Pons (tissue), 1 donor: ENCODE results near the gene LRRC31.

ENCODE experiments used
- DNase-seq: peaks from one replicate; pipeline ENCODE4 v3.0.0-alpha.2; 2016; ENCODE audit warnings: low spot score

The LRRC31 gene

DNA sequence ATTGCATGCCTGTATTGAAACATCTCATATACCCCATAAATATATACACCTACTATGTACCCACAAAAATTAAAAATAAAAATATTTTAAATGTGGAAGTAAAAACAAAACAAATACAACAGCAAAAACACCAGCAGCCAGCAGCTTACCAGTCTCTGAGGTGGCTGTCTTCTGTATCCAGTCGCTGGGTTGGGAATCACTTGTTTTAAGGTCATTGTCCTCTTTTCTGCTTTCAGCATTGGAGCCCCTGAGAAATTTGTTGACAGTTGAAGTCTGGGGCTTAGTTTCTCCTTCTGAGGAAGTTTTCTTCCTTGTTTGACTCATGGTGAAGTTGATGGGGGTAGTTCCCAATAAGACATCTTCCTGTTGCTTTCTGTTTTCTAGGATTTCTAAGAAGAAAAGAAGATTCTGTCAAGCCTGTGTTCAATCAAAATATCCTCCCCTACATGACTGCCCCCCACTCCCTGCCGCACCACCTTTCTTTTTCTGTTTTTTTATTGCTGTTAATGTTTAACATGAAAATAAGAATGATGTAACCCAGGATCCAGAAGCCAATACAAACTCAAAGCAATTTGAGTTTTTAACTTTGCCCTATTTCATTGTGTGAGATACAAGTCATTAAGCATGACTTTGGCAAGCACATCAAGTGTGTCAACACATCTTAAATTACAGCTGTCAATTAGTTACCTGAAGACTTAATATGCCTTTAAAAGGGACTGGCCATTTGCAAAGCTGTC lies at the start of gene LRRC31:
Gene LRRC31 (minus strand): TSS at position 452 of the 737 bp plus-strand sequence. CDS start 128 bp downstream, at position 324.
- DNase-seq: no peak

DNA sequence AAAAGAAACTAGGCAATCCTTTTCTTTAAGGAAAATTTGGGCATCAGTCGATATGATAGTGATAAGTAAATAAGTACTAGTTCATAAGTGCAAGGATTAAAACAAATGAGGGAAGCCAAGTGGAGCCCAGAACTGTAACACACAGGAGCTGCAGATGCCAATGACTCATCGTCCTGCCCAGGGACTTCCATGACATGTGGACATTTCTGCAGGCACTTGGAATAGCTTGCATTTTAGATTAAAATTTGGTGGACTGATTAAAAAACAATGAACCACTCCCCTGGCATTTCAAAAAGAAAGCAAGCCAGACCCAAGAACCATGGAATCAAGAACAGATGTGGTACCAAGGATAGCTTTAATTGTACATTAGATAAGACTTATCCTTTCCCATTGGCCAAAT lies 44.6 kb upstream of the LRRC31 start:
- no peak for DNase-seq

DNA sequence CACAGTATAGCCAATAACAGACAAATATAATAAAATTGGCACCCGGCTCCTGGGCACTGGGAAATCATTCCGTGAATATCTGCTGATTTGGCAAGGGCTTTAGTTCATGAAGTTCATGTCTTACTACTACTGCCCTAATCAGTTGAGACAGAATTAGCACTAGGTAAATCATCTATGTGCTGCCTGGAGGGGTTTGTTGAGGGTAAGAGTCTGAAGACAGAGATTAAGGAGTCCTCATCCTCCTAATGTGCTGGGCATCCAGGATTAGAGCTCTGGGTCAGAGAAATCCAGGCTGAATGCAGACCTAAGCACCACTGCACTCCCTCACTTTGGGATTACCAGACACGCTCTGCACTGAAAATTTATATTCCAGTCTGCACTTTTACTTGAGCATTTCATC lies 43.6 kb upstream of the LRRC31 start:
- no peak for DNase-seq

DNA sequence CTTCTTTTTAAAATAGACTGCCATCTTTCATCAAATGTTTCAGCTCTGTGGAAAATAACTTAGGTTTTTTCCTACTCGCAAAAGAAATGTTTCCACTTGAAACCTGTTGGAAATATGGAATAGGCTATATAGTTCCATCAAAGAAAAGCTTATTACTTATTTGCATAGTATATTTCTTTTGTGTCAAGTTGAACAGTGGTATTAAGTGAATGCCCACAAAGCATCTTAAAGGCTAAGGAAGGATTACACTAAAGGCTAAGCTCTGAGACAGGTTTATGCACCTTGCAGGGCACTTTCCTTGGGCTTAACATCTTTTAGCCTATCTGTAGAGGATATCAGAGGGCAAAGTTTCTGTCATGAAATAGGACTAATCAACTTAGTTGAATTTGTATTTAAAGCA lies 41.5 kb upstream of the LRRC31 start, which contains the start of gene SAMD7:
Gene SAMD7 (plus strand): TSS at position 301 of the 400 bp plus-strand sequence. CDS start 7,927 bp downstream, outside the sequence.
- no peak for DNase-seq

DNA sequence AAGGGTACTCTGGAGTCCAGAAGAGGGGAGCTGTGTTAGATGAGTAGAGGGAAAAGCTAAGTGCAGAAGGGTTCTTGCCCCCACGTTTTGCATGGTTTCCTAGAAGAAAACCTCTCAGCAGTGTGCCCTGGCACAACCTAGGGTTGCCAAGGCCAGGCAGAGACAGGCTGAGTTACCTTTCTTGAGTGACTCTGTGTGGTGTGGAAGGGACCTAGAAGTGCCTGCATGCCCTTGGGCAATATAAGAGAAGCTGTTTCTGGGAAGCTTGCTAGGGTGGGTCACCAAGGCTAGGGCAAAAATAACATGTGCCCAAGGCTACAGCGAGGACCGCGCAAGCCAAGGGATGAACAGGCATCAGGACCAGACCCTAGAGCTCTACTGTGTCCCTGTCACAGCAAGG lies 38.2 kb upstream of the LRRC31 start:
- no peak for DNase-seq

DNA sequence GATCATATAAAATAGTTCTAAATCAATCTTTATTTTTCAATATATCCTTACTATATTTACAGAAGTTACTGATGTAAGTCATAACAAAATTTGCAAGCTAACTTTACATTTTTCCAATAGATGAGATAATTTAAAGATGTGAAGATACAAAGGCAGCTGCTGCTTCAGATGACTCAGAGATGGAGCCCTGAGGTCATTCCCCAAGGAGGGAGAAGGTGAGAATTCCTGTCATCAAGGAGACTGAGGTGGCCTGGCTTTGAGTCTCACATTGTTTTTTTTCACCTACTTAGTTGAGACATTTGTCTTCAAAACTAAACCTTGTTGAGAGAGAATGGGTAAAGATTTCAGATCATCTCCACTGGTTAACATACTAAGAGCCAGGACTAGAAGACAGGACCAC lies 37.7 kb upstream of the LRRC31 start:
- DNase-seq: no peak

DNA sequence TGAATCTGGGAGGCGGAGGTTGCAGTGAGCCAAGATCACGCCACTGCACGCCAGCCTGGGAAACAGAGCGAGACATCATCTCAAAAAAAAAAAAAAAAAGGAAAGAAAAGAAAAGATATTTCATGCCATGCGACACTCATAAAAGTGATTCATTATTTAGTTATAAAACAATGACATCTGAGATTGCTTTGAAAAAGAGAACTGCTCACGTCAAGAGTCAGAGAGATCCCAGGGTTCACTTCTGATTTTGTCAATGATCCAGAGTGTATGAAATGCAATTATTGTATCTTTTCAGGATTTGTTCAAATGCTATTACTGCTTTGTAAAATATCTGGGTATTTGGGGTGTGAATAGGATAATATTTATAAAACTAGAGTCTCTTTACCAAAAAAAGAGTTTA lies 35.7 kb upstream of the LRRC31 start:
- no peak for DNase-seq

DNA sequence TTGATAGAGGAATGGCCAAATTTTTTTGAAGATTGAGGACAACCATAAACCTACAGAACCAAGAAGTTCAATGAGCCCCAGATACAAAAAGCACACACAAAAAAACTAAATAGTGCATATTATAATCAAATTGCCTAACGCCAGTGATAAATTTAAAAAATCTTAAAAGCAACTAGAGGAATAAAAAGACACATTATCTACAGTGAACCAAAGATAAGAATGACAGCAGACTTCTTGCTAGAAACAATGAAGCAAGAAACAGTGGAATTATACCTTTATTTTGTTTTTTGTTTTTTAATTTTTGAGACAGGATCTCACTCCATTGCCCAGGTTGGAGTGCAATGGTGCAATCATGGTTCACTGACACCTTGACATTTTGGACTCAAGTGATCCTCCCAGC lies 31.7 kb upstream of the LRRC31 start:
- DNase-seq: no peak

DNA sequence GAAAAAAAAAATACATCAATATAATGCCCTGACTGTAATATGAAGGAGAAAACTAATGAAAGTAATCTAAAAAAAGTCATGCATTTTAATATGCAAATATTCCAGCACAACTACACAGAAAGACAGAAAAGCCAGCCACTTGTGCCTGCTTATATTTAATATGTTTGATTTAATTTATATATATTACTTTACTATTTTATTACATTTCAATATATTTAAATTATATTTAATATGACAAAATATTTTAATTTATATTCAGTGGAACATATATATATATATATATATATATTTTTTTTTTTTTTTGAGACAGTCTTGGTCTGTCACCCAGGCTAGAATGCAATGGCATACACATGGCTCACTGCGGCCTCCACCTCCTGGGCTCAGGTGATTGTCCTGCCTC lies 27.5 kb upstream of the LRRC31 start:
- DNase-seq: no peak

DNA sequence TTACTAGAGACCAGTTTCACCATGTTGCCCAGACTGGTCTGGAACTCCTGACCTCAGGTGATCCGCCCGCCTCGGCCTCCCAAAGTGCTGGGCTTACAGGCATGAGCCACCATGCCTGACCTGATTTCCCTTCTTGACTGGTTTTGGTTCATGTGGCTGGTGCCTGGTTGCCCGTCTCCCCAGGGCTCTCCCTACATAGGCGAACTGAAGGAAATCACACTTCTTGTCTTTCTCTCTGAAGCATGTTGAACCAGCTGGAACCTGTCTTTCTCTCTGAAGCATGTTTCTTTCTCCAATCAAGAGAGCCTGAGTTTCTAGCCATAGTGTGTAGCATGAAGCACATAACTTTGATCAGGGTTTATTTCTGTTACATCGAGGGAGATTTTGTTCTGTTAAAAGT lies 25.3 kb upstream of the LRRC31 start:
- no peak for DNase-seq

DNA sequence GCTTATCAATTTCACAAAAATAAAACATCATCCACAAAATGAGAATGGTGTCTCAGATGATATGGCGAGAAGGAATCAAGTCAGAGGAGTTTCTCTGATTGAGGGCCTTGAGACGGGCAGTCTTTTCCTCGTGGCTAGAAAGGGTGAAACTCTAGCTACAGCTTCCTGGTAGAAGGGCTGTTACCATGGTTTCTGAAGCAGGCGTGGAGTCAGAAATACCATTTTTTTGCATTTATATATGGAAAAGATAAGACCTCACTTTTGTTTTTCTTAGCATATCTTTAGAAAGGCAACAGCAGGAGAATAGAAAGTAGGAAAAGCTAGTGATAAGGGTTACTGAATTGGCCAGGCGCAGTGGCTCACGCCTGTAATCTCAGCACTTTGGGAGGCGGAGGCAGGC lies 24.4 kb upstream of the LRRC31 start:
- DNase-seq: no peak

DNA sequence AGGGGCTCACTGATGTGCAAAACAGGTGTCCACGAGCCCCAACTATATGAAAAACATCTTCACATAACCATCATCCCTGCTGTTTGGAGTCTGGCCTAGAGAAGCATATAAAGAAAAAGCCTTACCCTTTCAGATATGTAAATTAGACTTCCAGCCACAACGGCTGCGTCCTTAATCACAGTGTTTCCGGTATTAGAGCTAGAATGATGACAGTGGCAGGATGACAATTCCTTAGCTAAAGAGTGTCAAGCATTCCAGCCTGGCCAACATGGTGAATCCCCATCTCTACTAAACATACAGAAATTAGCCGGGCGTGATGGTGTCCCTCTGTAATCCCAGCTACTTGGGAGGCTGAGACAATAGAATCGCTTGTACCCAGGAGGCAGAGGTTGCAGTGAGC lies 22.2 kb upstream of the LRRC31 start:
- no peak for DNase-seq

DNA sequence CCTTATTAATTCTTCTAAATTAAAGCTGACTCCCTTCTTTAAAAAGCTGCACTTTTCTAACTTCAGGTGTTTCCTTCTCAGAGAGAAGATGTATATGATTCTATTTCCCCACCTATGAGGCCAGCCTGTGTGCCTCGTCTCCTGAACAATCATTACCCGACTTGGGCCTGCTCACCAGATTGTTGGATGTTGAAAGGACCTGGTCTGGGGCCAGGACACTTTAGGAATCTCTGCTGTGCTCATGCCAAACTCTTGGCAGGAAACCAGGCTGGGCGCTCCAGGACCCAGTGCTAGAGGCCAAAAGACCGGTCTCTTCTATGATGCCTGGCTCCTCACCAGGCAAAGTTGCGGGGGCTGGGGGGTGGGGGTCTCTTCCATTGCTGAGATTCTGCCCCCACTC lies 16.9 kb upstream of the LRRC31 start:
- peak; percentile 64 for DNase-seq

DNA sequence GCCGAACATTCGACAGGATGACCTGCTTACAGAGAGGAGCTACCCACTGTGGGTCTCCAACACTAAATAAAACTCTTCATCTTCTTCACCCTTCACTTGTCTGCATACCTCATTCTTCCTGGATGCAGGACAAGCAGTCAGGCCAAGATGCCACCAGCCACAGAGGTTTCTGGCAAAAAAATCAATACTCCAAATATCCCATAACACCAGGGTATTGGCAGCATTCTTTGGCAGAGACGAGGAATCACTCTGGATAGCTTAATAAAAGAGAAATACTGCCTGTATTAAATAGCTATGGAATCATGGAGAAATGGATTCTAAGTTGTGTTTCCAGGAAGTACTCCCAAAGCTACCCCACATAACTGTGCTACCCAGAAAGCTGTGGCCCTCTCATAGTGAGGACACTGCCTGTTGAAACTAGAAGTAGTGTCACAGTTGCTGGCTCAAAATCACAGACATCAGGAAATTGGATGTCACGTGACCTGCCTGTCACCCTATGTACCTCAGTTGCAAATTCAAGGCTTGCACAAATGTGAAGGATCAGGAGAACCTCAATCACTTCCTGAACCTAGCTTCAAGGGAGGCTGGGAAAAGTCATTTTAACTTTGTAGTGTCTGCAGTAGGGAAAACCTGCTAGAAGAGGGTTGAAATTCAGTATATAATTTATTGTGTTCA lies 11.0 kb upstream of the LRRC31 start:
- no peak for DNase-seq

DNA sequence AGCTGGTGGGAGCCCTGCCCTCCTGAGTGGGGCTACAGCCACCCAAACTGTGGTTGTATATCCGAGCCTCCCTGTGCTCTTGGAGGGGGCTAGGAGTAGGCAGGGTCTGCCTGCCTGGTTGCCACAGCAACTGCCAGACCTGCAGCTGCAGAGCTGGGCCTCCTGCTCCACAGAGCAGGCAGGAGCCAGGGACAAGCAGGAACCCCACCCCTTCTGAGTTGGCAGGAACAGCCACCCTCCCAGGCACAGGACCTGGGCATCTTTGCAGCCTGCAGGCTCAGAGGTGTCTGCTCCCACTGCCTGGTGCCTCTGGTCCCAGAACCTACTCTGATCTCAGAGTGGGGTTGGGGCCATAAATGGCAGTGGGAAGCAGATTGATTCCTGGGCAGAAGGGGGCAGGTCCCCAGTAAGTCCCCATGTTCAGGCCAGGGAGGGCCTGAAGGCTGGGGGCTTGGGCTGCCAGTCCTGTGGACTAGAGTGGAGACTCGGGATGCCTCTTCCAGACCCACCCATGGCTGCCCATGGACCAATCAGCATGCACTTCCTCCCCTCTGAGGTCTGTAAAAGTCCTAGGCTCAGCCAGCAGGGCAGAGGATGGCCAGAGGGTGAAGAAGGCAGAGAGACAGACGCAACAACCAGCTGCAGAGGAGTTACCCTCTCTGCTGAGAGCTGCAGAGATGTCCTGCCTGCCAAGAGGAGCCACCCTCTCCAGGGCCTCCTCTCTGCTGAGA lies 10.3 kb upstream of the LRRC31 start:
- no peak for DNase-seq

DNA sequence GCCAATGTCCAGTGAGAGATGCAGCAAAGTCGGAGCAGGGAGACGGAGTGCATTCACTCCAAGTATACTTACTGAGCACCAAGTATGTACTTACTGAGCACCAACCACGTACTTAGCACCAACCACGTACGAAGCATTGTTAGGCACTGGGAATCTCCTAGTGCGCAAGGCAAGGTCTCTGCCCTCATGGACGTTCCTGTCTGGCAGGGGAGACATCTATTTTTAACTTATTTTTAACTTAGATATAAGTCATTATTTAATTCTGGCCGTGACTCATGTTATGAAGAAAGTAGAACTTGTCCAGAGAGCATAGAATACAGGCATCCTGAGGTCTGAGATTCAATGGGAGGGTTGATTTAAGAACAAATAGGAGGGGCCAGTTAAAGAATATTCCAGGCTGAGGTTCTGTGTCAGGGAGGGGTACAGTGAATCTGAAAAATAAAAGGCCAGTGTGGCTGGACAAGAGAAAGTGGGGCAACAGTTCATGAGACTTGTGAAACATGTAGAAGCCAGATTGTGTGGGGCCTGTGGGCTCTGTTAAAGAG lies 9.3 kb upstream of the LRRC31 start:
- DNase-seq: no peak

DNA sequence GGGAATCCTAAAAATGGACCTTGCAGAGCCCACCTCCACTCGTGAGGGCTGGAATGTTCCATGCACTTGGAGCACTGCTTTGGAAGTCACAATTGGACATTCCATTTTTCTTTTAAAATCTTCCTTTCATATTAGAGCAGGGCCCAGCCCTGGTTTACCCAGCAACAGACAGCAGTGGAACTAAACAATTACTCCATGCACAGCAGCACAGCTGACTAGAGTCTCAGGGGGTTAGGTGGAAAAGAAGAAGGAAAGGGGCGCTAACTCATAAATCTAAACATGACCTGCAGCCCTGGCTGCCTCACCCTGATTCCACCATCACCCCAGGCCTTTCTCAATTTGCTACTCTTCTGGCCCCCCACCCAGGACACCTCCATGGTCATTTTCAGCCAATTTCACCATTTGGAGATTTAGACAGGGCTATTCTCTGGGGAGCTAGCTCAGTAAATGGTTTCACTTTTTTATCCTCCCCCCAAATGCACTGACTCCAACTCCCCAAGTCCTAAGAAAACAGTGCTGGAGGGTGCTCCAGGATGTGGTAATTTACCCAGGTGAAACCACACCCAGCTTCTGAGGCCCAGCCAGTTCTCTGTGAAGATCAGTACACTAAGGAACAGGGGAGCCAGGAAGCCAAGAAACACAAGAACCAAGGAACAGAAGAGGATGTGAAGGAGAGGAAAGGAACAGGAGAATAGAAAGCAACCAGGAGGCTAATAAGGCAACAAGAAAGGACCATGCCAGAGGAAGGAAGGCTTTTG lies 1.6 kb upstream of the LRRC31 start:
- DNase-seq: no peak

DNA sequence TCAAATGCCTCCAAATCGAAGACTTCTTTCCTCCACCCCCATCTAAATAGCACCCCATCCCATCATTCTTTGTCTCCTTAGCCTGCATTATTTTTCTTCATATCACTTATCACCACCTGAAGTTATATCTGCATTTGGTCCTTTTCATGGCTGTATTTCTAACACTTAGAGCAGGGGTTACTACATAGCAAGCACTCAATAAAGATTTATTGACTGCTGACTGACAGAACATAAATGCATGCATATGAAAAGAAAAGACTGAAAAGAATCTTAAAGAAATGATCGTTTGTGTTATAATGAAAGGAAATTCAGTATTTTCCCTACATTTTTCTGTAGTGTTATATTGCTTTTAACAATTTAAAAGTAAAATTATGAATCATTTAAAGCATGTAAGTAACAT lies 1.4 kb downstream of the LRRC31 start:
- DNase-seq: no peak

DNA sequence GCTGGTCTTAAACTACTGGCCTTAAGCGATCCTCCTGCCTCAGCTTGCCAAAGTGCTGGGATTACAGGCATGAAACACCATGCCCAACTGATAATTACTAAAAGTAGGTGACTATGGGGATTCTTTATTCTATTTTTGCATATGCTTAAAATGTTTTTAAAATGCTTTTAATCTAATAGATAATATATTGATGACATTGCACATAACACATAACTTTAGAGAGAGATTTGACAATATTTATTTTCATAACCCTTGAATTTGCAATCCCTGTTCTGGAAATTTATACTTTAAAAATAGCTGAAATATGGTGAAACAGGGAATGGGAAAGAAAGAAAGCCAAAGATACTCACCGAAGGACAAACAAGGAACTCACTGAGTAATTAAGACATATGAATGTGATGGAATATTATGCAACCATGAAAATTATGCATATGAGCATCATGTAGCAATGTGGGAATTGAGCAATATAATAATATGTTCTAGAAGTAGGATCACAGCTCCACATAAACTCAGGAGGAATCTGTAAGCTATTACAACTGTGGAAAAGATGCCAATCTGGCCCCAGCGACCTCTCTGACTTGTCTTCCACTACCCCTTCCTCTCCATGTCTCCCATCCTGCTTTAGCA lies 2.0 kb downstream of the LRRC31 start:
- DNase-seq: no peak

DNA sequence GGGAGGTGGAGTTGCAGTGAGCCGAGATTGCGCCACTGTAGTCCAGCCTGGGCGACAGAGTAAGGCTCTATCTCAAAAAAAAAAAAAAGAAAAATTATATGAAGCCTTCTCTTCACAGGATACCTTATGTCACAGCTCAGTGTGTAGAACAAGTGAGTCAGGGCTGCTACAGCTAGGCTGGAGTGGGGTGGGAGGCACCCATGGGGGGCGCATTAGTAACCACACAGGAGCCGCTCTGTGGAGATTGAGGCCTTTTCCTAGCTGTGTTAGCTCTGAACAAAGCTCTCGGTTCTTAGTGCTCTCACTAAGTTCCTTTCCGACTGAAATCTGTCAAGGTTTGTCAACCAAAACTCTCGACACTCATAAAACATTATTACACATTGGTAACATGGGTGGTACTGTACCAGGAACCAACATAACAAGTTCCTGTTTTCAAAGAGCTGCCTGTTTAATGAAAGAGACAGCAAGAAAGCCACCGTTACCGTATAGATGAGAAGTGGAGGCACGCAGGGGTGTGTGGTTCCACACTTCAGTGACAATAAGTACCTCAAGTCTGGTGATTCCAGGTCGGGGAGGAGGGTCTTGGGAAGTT lies 4.5 kb downstream of the LRRC31 start:
- DNase-seq: no peak

DNA sequence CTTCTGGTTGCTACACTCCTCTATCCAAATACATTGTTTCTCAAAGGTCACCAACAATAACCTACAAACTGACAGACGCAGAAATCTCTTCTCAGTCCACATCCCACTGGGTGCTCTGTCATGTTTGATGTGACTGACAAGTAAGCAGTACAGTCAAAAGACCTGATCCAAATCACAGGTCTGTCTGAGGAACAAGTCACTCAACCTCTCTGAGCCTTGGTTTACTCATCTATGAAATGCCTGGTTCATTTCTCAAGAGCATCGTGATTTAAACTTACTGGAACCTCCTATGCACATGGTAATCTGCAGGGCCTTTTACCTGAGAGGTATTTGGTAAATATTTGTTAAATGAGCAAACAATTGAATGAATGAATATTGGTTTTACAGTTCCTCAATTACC lies 5.5 kb downstream of the LRRC31 start:
- no peak for DNase-seq
